ENCODE data around the gene COCH. TPM values are rescaled to one million over a fixed set of nuclear protein-coding genes. Genes with fewer than 3 reads are reported as not detected.
"Not testable (repeated sequence)": the region's sequence is repeated elsewhere in the genome, so short reads cannot be mapped to it uniquely, and the experiment has no call there.

The COCH gene
- polyA plus RNA-seq, 4 donors: 0.71 to 0.81 (median 0.76) TPM; not detected in 1

- no peaks in the 10 kb centered on the region for H3K27me3 ChIP-seq (ENCODE audit: control insufficient read depth in 3 of 3, insufficient read depth in 3 of 3, low read length in 3 of 3)
- H3K27ac ChIP-seq (ENCODE audit: low read depth in 1 of 3, low read length in 2 of 3): no peak overlapping the region
- H3K4me3 ChIP-seq (ENCODE audit: low read depth in 1 of 3, low read length in 3 of 3): no peak overlapping the region
- H3K36me3 ChIP-seq (ENCODE audit: control insufficient read depth in 3 of 3, insufficient read depth in 2 of 3, low read depth in 1 of 3, low read length in 3 of 3): peaks cover 0 to 11% (median 0%) of the 10 kb centered on the region in 3 donors
- DNase-seq (no peak), FAIRE-seq (no peak)
- no peaks in the 10 kb centered on the region for H3K9me3 ChIP-seq (ENCODE audit: control insufficient read depth in 2 of 2, insufficient read depth in 1 of 2, low read depth in 1 of 2, low read length in 1 of 2)
- H3K4me1 ChIP-seq (ENCODE audit: control insufficient read depth in 3 of 3, insufficient read depth in 2 of 3, low read depth in 1 of 3, low read length in 2 of 3): no peaks in the 10 kb centered on the region
- WGBS, 3 donors: 92 to 98% (median 95%) methylated on average over 2 of the region's 2 CpGs
These were observed 47.4 kb downstream of the COCH start for GRCh38 chr14:30921788-30922187.

- H3K4me3 ChIP-seq (ENCODE audit: low read depth in 1 of 3, low read length in 3 of 3): no peak overlapping the region
- H3K27ac ChIP-seq (ENCODE audit: low read depth in 1 of 3, low read length in 2 of 3): no peak overlapping the region
- peaks cover 0 to 12% (median 0%) of the 10 kb centered on the region in 3 donors for H3K36me3 ChIP-seq (ENCODE audit: control insufficient read depth in 3 of 3, insufficient read depth in 2 of 3, low read depth in 1 of 3, low read length in 3 of 3)
- FAIRE-seq (no peak), DNase-seq (no peak)
- H3K9me3 ChIP-seq (ENCODE audit: control insufficient read depth in 2 of 2, insufficient read depth in 1 of 2, low read depth in 1 of 2, low read length in 1 of 2): no peaks in the 10 kb centered on the region
- no peaks in the 10 kb centered on the region for H3K4me1 ChIP-seq (ENCODE audit: control insufficient read depth in 3 of 3, insufficient read depth in 2 of 3, low read depth in 1 of 3, low read length in 2 of 3)
- no peaks in the 10 kb centered on the region for H3K27me3 ChIP-seq (ENCODE audit: control insufficient read depth in 3 of 3, insufficient read depth in 3 of 3, low read length in 3 of 3)
- WGBS, 3 donors: 90 to 94% (median 92%) methylated on average over 2 of the region's 2 CpGs
These were observed 50.9 kb downstream of the COCH start for GRCh38 chr14:30925254-30925653.

- no peak for FAIRE-seq
- no peak overlapping the region for H3K27ac ChIP-seq (ENCODE audit: low read depth in 1 of 3, low read length in 2 of 3)
- no peaks in the 10 kb centered on the region for H3K27me3 ChIP-seq (ENCODE audit: control insufficient read depth in 3 of 3, insufficient read depth in 3 of 3, low read length in 3 of 3)
- no peaks in the 10 kb centered on the region for H3K4me1 ChIP-seq (ENCODE audit: control insufficient read depth in 3 of 3, insufficient read depth in 2 of 3, low read depth in 1 of 3, low read length in 2 of 3)
- DNase-seq: no peak
- H3K9me3 ChIP-seq (ENCODE audit: control insufficient read depth in 2 of 2, insufficient read depth in 1 of 2, low read depth in 1 of 2, low read length in 1 of 2): no peaks in the 10 kb centered on the region
- peaks cover 0 to 13% (median 0%) of the 10 kb centered on the region in 3 donors for H3K36me3 ChIP-seq (ENCODE audit: control insufficient read depth in 3 of 3, insufficient read depth in 2 of 3, low read depth in 1 of 3, low read length in 3 of 3)
- H3K4me3 ChIP-seq (ENCODE audit: low read depth in 1 of 3, low read length in 3 of 3): no peak overlapping the region
These were observed 54.1 kb downstream of the COCH start for GRCh38 chr14:30928462-30928861.

- H3K36me3 ChIP-seq (ENCODE audit: control insufficient read depth in 3 of 3, insufficient read depth in 2 of 3, low read depth in 1 of 3, low read length in 3 of 3): peaks cover 3 to 11% (median 5%) of the 10 kb centered on the region in 3 donors
- not testable (repeated sequence) for DNase-seq; FAIRE-seq; H3K4me3 ChIP-seq (ENCODE audit: low read depth in 1 of 3, low read length in 3 of 3); H3K27ac ChIP-seq (ENCODE audit: low read depth in 1 of 3, low read length in 2 of 3); H3K9me3 ChIP-seq (ENCODE audit: control insufficient read depth in 2 of 2, insufficient read depth in 1 of 2, low read depth in 1 of 2, low read length in 1 of 2); H3K27me3 ChIP-seq (ENCODE audit: control insufficient read depth in 3 of 3, insufficient read depth in 3 of 3, low read length in 3 of 3); H3K4me1 ChIP-seq (ENCODE audit: control insufficient read depth in 3 of 3, insufficient read depth in 2 of 3, low read depth in 1 of 3, low read length in 2 of 3)
- WGBS, 3 donors: 97 to 98% (median 97%) methylated on average over 13 of the region's 13 CpGs
These were observed 59.6 kb downstream of the COCH start for GRCh38 chr14:30933937-30934336.

GRCh38 chr14:30935445-30935844 lies 61.1 kb downstream of the COCH start:
- no peaks in the 10 kb centered on the region for H3K9me3 ChIP-seq (ENCODE audit: control insufficient read depth in 2 of 2, insufficient read depth in 1 of 2, low read depth in 1 of 2, low read length in 1 of 2)
- no peak for FAIRE-seq

GRCh38 chr14:30938617-30939016 lies 64.3 kb downstream of the COCH start:
- Histone ChIP-seq H3K27me3 (ENCODE audit: control insufficient read depth in 3 of 3, insufficient read depth in 3 of 3, low read length in 3 of 3) (no peaks in the 10 kb centered on the region), H3K4me3 (ENCODE audit: low read depth in 1 of 3, low read length in 3 of 3) (no peak overlapping the region), H3K27ac (ENCODE audit: low read depth in 1 of 3, low read length in 2 of 3) (no peak overlapping the region), H3K9me3 (ENCODE audit: control insufficient read depth in 2 of 2, insufficient read depth in 1 of 2, low read depth in 1 of 2, low read length in 1 of 2) (no peaks in the 10 kb centered on the region), H3K36me3 (ENCODE audit: control insufficient read depth in 3 of 3, insufficient read depth in 2 of 3, low read depth in 1 of 3, low read length in 3 of 3) (peaks cover 3 to 12% (median 6%) of the 10 kb centered on the region in 3 donors), H3K4me1 (ENCODE audit: control insufficient read depth in 3 of 3, insufficient read depth in 2 of 3, low read depth in 1 of 3, low read length in 2 of 3) (no peaks in the 10 kb centered on the region)
- FAIRE-seq (no peak), DNase-seq (no peak)
- WGBS, 3 donors: 91 to 98% (median 93%) methylated on average over 2 of the region's 2 CpGs

More at GRCh38 chr14:30935445-30935844, 61.1 kb downstream of the COCH start:
- WGBS, 3 donors: 61 to 84% (median 68%) methylated on average over 2 of the region's 2 CpGs
- H3K4me3 ChIP-seq (ENCODE audit: low read depth in 1 of 3, low read length in 3 of 3): no peak overlapping the region
- H3K36me3 ChIP-seq (ENCODE audit: control insufficient read depth in 3 of 3, insufficient read depth in 2 of 3, low read depth in 1 of 3, low read length in 3 of 3): peaks cover 3 to 11% (median 5%) of the 10 kb centered on the region in 3 donors
- H3K27ac ChIP-seq (ENCODE audit: low read depth in 1 of 3, low read length in 2 of 3): no peak overlapping the region
- no peaks in the 10 kb centered on the region for H3K27me3 ChIP-seq (ENCODE audit: control insufficient read depth in 3 of 3, insufficient read depth in 3 of 3, low read length in 3 of 3)
- no peaks in the 10 kb centered on the region for H3K4me1 ChIP-seq (ENCODE audit: control insufficient read depth in 3 of 3, insufficient read depth in 2 of 3, low read depth in 1 of 3, low read length in 2 of 3)
- no peak for DNase-seq

Other genes with a start within 250 kb of the COCH start
- gene AP4S1, start 151.1 kb downstream of the COCH start, polyA plus RNA-seq: 10 to 100 TPM in 1 of 4 donors, 1 to 10 TPM in 3; 1.6 to 10.9 (median 5.7) TPM
- 10 to 100 TPM in 3 of 4 donors, 1 to 10 TPM in 1; 9.7 to 35.0 (median 11.8) TPM for gene STRN3, start 151.8 kb downstream of the COCH start, polyA plus RNA-seq

Data from small intestine (tissue), 7 donors.